GM20431 (cell line): ENCODE measurements around the gene TCF15.

Source experiments
- in situ Hi-C: fragments of 300-500 bp; cut with MseI, MboI; formaldehyde crosslinking; loops from one replicate; pipeline ENCODE4 v1.15.0; 2020; ENCODE audit warnings: low sequenced_read_pairs; ENCODE audit not compliant: unreplicated experiment

Gene TCF15

DNA sequence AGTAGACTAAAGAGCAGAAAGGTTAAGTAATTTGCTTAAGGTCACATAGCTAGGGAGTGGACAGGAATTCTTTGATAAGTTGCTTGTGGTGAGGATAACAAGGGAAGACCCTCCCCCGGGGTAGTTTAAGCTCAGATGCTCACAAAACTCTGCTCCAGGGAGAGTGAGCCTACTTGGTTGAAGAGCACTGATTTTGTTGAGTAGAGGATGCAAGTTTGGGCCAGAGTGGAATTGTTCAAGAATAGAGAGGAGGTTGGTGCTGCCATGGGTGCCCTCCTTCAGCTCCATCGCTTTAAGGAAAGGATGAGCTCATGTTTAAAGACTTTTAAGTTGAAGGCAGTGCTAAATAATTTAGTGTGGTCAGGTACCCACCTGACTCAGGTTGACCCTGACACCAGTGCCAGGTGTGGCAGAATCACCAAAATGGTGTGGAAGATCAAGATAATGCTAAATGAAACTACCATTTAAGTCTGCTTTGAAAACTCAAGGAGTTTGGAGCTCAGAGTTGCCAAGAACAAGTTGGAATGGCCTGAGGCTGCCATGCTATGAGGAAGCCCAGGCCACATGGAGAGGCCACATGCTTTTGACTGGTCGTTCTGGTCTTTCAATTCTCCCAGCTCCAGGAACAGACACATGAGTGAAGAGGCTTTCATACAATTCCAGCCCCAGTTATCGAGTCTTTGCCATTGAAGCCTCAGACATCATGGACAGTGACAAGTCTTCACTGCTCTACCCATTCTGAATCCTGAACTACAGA is 8.0 kb upstream of the TCF15 start:
- in situ Hi-C loops = no loop called here

- in situ Hi-C loops = no loop called here
Observed at GRCh38 chr20:615514-615913, 5.4 kb upstream of the TCF15 start.

DNA sequence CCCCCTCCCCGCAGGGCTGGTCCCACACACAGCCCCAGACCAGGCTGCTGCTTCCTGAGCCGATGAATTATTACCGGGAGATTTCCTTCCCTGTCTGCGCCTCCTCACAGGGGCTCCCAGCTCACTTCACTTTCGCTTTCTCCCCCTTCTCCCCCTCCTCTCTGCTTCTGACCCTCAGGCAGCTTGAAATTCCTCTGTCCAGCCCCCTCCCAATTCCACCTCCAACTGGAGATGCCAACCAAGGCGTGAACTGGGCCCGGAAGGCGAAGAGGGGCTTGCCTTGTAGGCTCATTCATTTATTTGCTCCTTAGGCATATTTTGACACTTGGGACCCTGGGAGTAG is 1.7 kb upstream of the TCF15 start:
- in situ Hi-C loops = no loop called here

DNA sequence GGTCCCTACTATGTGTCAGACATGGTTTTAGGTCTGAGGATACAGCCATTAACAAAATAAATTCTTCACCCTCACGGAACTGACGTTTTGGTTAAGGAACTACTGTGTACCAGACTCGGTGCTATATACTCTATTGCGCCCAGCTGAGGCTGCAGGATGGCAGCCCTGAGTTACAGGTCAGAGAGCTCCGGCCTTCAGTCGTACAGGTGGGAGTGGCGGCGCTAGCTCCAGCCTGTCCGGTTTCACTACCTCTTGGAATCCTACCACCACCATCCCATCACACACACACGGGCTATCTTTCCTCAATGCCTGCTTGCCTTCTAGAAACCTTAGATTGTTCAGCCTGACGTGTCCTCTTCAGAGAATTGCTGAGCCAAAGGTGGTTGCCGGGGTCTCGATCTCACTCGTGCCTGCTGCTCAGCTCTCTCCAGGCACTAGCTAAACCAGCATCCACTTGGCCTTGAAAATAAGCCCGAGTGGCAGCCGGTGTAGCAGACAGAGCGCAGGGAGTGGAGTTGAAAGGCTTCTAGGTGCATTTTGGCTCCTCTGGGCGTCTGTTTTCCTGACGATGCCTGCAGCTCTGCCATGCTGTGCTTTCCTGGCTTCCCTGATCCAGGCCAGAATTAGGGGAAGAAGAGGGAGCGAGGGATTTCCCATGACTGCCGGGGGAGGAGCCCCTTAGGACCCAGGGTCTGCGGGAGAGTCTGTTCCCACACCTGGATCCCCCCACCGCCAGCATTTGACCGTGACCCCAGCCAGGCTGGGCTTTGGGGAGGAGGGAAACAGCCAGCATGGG is 1.1 kb upstream of the TCF15 start:
- in situ Hi-C loops = no loop called here

DNA sequence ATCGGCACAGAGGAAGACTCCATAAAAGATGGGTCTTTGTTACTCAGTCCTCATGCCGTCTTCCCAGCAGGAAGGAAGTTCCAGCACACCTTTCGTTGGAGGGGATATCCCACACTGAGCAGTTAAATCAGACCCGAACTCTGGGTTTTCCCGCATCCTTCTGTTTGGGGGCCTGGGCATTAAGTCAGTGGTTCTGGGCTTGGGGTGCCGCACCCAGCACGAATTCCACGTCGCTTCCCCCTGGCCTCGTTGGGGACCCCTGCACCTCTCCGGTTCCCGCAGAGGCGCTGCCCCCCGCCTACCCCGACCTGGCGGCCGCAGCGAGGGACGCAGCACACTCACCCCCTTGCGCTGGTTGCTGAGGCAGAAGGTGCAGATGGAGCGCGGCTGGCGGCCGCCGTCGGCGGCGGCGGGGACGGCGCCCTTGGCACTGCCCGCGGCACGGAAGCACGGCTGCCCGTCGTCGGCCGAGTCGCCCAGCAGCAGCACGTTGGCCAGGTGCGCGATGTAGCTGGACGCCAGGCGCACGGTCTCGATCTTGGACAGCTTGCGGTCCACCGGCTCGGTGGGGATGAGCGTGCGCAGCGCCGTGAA is 641 bp downstream of the TCF15 start:
- in situ Hi-C loops = no loop called here

DNA sequence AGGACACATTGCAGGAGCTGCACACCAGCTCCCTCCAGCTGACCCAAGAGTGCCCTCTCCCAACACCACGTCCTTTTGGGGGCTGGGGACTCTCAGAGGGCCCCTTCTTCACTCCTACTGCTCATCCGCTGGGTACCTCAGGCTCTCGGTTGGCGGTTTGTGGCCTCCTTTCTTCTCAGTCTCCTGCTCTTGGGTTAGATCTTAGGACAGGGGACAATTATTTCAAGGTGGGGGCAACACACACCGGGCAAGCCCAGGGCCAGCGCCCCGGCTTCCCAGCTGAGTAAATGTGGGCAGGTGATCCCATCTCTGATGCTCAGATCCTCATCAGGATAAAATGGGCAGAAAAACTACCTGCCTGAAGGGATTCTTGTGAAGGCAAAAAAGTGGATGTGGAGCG is 1.1 kb downstream of the TCF15 start:
- in situ Hi-C loops = no loop called here

DNA sequence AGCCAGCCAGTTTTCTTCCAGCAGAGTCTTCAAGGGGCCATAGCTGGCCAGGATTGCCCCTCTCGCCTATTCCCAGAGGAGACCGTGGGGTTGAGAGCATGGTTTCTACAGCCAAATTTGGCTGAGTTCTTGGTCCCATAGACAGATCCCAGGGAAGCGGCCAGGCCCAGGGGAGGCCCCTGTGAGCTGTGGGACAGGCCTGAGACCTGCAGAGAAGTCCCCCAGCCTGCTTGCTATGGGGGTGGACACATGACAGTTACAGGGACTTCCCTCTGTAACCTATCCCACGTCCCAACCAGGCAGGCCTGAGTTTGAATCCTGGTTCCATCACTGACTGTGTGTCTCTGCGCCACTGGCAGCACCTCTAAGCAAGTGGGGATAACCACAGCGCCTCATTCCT is 2.6 kb downstream of the TCF15 start:
- in situ Hi-C loops = no loop called here

DNA sequence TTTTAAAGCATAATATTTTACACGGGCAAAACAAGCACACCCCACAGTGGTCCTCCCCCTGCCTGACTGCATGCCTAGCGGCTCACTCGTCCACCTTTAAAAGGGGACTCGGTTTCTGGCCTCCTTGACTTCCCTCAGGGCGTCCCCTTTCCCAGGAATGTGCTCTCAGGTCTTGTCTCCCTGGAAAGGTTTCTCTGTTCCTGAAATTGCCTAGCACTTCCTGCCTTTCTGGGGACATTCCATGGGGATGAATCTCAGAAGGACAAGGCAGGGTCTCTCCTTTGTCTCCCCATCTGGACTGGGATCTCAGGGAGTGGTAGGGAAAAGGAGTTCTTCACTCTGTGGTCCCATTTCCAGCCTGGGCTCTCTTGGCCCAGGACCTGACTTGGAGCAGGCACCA is 4.9 kb downstream of the TCF15 start:
- in situ Hi-C loops = no loop called here

- in situ Hi-C loops = no loop called here
Observed at GRCh38 chr20:603116-603640, 6.9 kb downstream of the TCF15 start.

DNA sequence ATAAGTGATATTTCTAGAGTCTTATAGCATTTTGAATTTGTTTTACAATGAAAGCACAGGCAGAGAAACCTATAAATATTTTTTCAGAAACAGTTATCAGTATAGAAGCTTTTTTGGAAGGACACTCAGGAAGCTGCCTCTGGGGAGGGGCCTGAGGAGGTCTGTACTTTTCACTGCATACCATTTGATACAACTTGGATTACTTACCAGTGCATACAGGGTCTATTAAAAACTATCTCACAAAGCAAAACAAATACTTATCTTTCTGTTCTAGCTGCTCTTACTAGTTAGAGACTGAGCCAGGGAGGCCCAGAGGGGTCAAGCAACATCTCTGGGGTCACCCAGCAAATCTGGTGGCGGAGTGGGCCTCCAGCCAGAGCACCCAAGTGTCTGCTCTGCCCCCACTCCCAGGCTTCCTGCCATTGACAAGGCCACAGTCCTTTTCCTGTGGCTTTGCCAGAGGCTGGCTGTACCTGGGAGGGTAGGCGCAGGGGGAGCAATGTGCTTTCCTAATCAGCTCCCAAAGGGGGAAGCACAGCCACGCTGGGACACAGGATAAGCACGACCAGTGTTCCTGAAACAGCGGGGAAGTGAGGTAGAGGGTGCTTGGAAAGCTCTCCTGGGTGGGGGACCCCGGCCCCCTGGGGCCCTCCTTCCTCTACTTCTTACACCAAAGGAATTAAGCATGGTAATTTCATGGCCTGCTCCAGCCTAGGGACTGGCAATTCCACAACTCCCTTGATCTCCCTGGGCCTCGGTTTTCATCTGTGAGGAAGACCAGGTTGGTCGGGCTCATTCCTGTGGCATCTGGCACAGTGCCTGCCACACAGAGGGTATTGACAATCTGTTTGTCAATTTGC is 7.8 kb downstream of the TCF15 start:
- in situ Hi-C loops = no loop called here

- in situ Hi-C loops = no loop called here
Observed at GRCh38 chr20:600736-601135, 9.4 kb downstream of the TCF15 start.

- in situ Hi-C loops = no loop called here
Observed at GRCh38 chr20:600141-600540, 10.0 kb downstream of the TCF15 start.

GRCh38 chr20:598133-598850 is 11.8 kb downstream of the TCF15 start:
- in situ Hi-C loops = no loop called here

- in situ Hi-C loops = no loop called here
Observed at GRCh38 chr20:597560-597959, 12.5 kb downstream of the TCF15 start.

- in situ Hi-C loops = no loop called here
Observed at GRCh38 chr20:595330-596308, 14.5 kb downstream of the TCF15 start.

DNA sequence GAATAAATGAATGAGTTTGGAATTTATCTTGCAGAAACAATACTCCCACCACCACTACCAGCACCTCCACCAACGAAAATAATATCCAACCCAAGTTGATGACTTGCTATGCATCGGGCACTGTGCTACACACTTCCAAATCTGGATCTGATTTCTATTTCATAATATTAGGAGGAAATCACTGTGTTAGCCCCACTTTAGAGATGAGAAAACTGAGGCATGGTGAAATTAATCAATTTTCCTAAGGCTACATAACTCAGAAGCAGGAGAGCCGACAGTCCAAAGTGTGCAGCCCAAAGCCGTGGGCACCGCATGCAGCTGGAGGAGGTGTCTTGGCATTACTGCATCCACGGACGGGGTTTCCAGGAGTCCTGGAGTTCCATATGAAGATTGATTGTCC is 17.6 kb downstream of the TCF15 start:
- in situ Hi-C loops = no loop called here

DNA sequence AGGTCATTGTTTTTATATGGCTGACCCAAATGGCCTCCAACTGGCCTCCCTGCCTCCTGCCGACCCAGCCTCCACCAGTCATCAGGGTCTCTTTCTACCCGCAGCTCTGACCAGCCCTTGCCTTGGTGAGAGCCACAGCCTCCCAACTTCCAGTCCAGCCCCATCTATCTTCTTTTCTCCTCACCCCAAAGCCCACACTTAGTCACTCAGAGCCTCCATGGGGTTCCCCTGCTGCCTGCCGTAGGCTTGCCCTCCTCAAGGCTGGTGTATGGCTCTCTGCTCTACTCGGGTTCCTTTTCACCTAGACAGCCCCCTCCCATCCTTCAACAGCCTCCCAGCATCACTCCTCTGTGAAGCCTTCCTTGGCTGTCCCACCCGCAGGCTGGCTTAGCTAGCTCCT is 18.2 kb downstream of the TCF15 start:
- in situ Hi-C loops = no loop called here

- in situ Hi-C loops = no loop called here
Observed at GRCh38 chr20:588932-589672, 21.0 kb downstream of the TCF15 start.
